Kidney (tissue), 22 donors: ENCODE results near the gene RHD. TPM values are rescaled to one million over a fixed set of nuclear protein-coding genes. Genes with fewer than 3 reads are reported as not detected.
A peak's percentile ranks its signal among the peaks of the same experiment; 100 is the strongest.
"Not testable (repeated sequence)": the region's sequence is repeated elsewhere in the genome, so short reads cannot be mapped to it uniquely, and the experiment has no call there.

ENCODE experiments used
- DNase-seq, 5 donors: peaks; one replicate each; pipeline ENCODE4 v3.0.0-alpha.2; 2013 to 2020
- FAIRE-seq: peaks from 2 replicates; lab custom pipeline; 2012; peaks lifted over from hg19 to GRCh38; lab: Jason Lieb, UNC
- H3K27ac ChIP-seq, 2 donors: one replicate each; pipeline ENCODE4 v1.7.0; 2013; ENCODE audit warnings: low read depth in 2 of 2, low read length in 2 of 2, inconsistent platforms in 1 of 2
- H3K27me3 ChIP-seq: one replicate; pipeline ENCODE4 v1.7.1; 2013; ENCODE audit warnings: low read length, inconsistent platforms; ENCODE audit not compliant: control insufficient read depth, insufficient read depth
- H3K36me3 ChIP-seq, 3 donors: one replicate each; pipeline versions ENCODE4 v1.7.0 to v1.7.1; 2013; ENCODE audit warnings: low read length in 3 of 3, control low read depth in 1 of 3, inconsistent platforms in 1 of 3; ENCODE audit not compliant: insufficient read depth in 3 of 3, control insufficient read depth in 2 of 3
- H3K4me1 ChIP-seq, 3 donors: one replicate each; pipeline versions ENCODE4 v1.7.0 to v1.7.1; 2013; ENCODE audit warnings: low read length in 3 of 3, inconsistent platforms in 1 of 3, low read depth in 1 of 3; ENCODE audit not compliant: control insufficient read depth in 2 of 3, insufficient read depth in 2 of 3
- H3K4me3 ChIP-seq, 3 donors: one replicate each; pipeline versions ENCODE4 v1.7.0 to v1.8.1; 2013; ENCODE audit warnings: low read length in 3 of 3, control low read depth in 1 of 3, inconsistent platforms in 1 of 3
- H3K9ac ChIP-seq, 3 donors: one replicate each; pipeline versions ENCODE4 v1.7.0 to v1.7.1; 2013; ENCODE audit warnings: low read length in 3 of 3, control low read depth in 1 of 3, inconsistent platforms in 1 of 3
- H3K9me3 ChIP-seq, 3 donors: one replicate each; pipeline versions ENCODE4 v1.7.0 to v1.7.1; 2013; ENCODE audit warnings: low read length in 3 of 3, control low read depth in 1 of 3, inconsistent platforms in 1 of 3; ENCODE audit not compliant: control insufficient read depth in 2 of 3, insufficient read depth in 1 of 3
- intact Hi-C: fragments of 100-400 bp; cut with DNase I; formaldehyde crosslinking; loops from one replicate; pipeline ENCODE4 v1.11.1; 2022
- long read RNA-seq, 10 donors: library from polyadenylated mRNA in 1 of 10; unstranded in 1 of 10; transcript quantifications; one replicate each; pipeline ENCODE4 v2.0.0 and lab custom pipeline, GENCODE V29; 2021 to 2026
- polyA plus RNA-seq: library from polyadenylated mRNA; stranded (reverse); fragments of 350-450 nt; fragmentation: Illumina TruSeq; extraction: RNeasy Lipid Tissue Mini Kit (QIAGEN cat#74804); gene quantifications from one replicate; pipeline ENCODE4 v1.2.3, GENCODE V29; 2014; ENCODE audit warnings: low read depth, low replicate concordance; ENCODE audit not compliant: insufficient read depth
- total RNA-seq: library from RNA; stranded (reverse); fragmentation: NEBNext Ultra II Directional; extraction: Animal tissue kit (Norgen Biotek cat#: 25700); gene quantifications from one replicate; pipeline ENCODE4 v1.2.1, GENCODE V29; 2021
- TF ChIP-seq, protein P1 (sequence below): IDR thresholded peaks from 3 replicates; pipeline ENCODE4 v1.5.1; 2012; ENCODE audit warnings: mild to moderate bottlenecking, moderate library complexity, borderline replicate concordance; ENCODE audit not compliant: insufficient read depth; ENCODE audit errors: extremely low read depth
- donor health status: control.
- donor health status: control.
- donor health status: control.
- donor health status: control.
- donor health status: control.
- donor health status: DM: yes; HTN: yes; CAD: no.
- donor health status: Normal renal cell carcinoma (clear cell type).

RHD gene
- total RNA-seq (not detected), polyA plus RNA-seq (not detected)
- long read RNA-seq, donor 1: 0 reads
- long read RNA-seq, donor 2: 0 reads
- long read RNA-seq, donor 3: 0 reads
- long read RNA-seq, donor 4: 0 reads
- long read RNA-seq, donor 5: 0 reads
- long read RNA-seq, donor 6, partial matches to known transcripts: 0 of 16 reads
- long read RNA-seq, donor 6, other reads (novel, unspliced or antisense): 16 of 16 reads
- long read RNA-seq, donor 7, partial matches to known transcripts: 0 of 6 reads
- long read RNA-seq, donor 7, other reads (novel, unspliced or antisense): 6 of 6 reads
- long read RNA-seq, donor 8: 0 reads
- long read RNA-seq, donor 9: 0 reads
- long read RNA-seq, donor 10: 0 reads

DNA sequence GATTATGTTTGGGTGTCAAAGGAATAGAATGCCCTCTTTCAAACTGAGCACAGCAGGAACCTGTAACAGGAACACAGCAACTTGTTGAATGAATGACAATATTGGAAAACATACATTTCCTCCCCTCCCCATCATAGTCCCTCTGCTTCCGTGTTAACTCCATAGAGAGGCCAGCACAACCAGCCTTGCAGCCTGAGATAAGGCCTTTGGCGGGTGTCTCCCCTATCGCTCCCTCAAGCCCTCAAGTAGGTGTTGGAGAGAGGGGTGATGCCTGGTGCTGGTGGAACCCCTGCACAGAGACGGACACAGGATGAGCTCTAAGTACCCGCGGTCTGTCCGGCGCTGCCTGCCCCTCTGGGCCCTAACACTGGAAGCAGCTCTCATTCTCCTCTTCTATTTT, at the start of gene RHD:
RHD (plus strand) TSS at position 272 of the 400 bp plus-strand sequence; CDS start at position 311, 39 bp downstream.
- H3K4me1 ChIP-seq, FAIRE-seq, H3K4me3 ChIP-seq, H3K27ac ChIP-seq, H3K27me3 ChIP-seq, DNase-seq, H3K36me3 ChIP-seq, intact Hi-C loops, H3K9me3 ChIP-seq, H3K9ac ChIP-seq: not testable (repeated sequence)

DNA sequence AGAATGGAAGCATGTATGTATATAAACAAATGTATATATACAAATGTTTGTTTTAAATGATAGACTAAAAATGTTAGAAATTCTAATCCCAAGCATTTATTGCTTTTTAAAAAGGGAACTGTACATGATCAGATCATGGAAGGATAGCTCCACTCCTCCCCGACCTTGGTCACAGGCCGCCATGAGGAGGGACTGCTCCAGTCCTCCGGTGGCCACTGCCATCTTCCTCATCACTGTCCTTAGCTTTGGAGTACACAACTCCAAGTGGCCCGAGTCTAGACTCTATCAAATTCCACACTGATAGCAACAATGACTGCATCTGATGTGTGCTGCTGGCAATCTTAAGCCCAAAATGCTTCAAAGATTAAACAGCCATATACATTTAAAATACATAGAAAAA, 49.7 kb upstream of the RHD start:
- DNase-seq (no peak), FAIRE-seq (no peak)
- Histone ChIP-seq H3K9ac (no peak overlapping the region), H3K27me3 (no peaks in the 10 kb centered on the region), H3K9me3 (no peaks in the 10 kb centered on the region), H3K4me3 (no peak overlapping the region), H3K4me1 (no peaks in the 10 kb centered on the region), H3K36me3 (peaks cover 11 to 39% (median 32%) of the 10 kb centered on the region in 3 donors), H3K27ac (no peak overlapping the region)
- intact Hi-C loops: no loop called here
- TF ChIP-seq, protein P1, sequence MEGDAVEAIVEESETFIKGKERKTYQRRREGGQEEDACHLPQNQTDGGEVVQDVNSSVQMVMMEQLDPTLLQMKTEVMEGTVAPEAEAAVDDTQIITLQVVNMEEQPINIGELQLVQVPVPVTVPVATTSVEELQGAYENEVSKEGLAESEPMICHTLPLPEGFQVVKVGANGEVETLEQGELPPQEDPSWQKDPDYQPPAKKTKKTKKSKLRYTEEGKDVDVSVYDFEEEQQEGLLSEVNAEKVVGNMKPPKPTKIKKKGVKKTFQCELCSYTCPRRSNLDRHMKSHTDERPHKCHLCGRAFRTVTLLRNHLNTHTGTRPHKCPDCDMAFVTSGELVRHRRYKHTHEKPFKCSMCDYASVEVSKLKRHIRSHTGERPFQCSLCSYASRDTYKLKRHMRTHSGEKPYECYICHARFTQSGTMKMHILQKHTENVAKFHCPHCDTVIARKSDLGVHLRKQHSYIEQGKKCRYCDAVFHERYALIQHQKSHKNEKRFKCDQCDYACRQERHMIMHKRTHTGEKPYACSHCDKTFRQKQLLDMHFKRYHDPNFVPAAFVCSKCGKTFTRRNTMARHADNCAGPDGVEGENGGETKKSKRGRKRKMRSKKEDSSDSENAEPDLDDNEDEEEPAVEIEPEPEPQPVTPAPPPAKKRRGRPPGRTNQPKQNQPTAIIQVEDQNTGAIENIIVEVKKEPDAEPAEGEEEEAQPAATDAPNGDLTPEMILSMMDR: no peak

DNA sequence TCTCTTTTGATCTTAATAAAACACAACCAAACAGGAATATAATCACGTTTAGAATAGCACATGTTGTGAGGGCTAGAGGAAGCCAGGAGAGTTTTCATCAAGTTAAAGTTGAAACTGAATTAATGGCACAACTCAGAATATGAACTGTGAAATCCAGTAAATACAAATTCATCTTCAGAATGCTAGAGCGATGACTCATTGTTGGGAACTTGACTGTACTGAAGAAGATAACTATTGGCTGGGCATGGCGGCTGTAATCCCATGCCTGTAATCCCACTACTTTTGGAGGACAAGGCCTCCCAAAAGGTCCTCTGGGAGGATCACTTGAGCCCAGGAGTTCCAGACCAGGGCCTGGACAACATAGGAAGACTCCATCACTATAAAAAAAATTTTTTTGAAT, 48.8 kb upstream of the RHD start:
- no peak overlapping the region for H3K27ac ChIP-seq
- TF ChIP-seq, protein P1: no peak
- no peak for FAIRE-seq
- intact Hi-C loops: no loop called here
- no peak for DNase-seq
- H3K27me3 ChIP-seq: no peaks in the 10 kb centered on the region
- no peak overlapping the region for H3K9ac ChIP-seq
- no peaks in the 10 kb centered on the region for H3K9me3 ChIP-seq
- H3K4me1 ChIP-seq: no peaks in the 10 kb centered on the region
- H3K36me3 ChIP-seq: peaks cover 11 to 44% (median 40%) of the 10 kb centered on the region in 3 donors
- H3K4me3 ChIP-seq: no peak overlapping the region

DNA sequence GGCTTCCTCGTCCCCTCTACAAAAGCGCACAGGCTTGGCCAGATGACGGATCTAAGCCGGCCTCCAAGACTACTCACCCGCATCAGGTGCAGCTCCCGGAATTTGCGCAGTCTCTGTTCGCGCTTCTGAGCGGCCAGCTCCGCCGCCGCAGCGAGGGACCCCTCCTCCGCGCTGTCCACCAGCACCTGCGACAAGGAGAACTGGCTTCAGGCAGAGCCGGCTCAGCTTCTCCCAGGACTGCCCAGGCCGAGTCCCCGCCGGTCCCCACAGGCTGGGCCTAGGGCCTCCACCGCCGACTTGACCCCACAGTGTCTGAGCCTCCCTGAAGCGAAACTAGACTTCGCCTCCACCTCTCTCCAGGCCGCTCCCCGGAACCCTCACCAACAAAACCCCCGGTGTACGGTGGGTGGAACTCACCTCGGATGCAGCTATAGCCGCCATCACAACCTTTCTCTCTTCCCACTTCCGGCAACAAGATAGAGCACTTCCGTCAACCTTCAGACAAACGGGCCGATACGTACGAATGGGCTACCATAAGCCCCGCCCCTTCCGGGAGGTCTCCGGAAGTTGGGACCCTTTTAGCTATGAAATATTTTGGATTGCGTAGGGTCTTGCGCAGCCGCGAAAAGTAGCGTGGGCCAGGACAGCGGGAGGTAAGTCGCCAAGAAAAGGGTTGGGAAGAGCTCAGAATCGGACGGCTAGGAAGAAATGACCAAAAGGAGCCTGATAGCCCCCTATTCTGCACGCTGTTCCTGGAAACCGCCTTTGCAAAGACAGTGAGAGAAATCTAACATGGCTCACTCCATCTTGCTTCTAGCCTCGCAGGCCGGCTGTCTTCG, 40.1 kb upstream of the RHD start, which contains the start of gene SYF2:
SYF2 (minus strand) TSS at position 476 of the 839 bp plus-strand sequence; CDS start at position 441, 35 bp downstream.
- peak within 1 kb of the TSS; percentile 99 to 100 (median 99) for H3K9ac ChIP-seq
- intact Hi-C loops: no loop called here
- H3K27ac ChIP-seq: peak within 1 kb of the TSS; percentile 81 to 96
- no peaks in the 10 kb centered on the region for H3K27me3 ChIP-seq
- peak within 1 kb of the TSS; percentile 95 to 100 (median 99) for H3K4me3 ChIP-seq
- FAIRE-seq (no peak), DNase-seq (peak; percentile 95 to 99 (median 96))
- H3K9me3 ChIP-seq: no peaks in the 10 kb centered on the region
- peaks cover 0 to 9% (median 8%) of the 10 kb centered on the region in 3 donors for H3K4me1 ChIP-seq
- TF ChIP-seq, protein P1: no peak
- peaks cover 7 to 31% (median 16%) of the 10 kb centered on the region in 3 donors for H3K36me3 ChIP-seq
